CD4-positive, alpha-beta T cell treated with Interleukin-17A for 1 hour (primary cell): ENCODE results near the gene ECI1.
"Not testable (repeated sequence)": the region's sequence is repeated elsewhere in the genome, so short reads cannot be mapped to it uniquely, and the experiment has no call there.

Source experiments
- DNase-seq: peaks from one replicate; pipeline ENCODE4 v3.0.0-alpha.2; 2020

ECI1 gene

DNA sequence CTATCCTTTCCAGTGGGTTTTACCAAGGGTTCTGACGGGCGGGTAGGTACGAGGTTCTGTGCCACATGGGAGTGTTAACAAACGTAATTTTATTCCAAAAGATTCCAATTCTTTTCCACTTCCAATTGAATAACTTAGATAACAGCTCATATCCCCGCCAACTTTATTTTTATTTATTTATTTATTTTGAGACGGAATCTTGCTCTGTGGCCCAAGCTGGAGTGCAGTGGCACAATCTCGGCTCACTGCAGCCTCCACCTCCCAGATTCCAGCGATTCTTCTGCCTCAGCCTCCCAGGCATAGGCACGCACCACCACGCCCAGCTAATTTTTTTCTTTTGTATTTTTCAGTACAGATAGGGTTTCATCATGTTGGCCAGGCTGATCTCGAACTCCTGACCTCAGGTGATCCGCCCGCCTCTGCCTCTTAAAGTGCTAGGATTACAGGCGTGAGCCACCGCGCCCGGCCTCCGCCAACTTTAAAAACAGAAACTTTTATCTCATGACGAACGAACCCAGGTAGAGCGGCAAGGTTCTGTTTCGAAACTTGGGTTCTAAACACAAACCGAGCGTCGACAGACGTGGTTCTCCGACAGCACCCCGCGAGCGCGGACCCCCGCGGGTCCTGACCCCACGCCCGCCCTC, 613 bp downstream of the ECI1 start:
- DNase-seq, result peak; percentile 61

DNA sequence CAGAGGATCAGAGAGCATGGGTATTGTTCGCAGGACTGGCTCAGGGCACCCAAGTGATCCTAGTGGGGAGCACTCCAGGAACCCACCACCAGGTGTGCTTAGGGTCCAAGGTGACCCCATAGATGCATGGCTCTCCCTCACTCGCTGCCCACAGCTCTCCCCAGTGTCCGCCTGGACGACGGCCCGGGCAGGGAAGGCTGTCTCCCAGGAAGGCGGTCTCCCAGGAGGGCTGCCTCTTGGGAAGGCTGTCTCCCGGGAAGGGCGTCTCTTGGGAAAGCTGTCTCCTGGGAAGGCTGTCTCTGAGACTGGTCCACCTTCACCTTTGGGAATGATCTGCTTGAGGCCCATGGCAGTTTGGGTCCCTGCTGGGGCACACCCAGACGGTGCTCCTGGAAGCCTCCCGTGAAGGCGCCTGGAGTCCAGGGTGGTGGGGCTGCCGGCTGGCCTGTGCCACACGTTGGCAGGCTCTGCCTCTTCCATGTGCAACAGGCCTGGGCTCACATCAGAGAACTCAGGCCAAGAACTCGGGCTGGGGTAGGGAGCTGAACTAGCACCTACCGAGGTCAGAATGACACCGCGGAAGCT, 5.0 kb downstream of the ECI1 start:
- DNase-seq, result no peak

DNA sequence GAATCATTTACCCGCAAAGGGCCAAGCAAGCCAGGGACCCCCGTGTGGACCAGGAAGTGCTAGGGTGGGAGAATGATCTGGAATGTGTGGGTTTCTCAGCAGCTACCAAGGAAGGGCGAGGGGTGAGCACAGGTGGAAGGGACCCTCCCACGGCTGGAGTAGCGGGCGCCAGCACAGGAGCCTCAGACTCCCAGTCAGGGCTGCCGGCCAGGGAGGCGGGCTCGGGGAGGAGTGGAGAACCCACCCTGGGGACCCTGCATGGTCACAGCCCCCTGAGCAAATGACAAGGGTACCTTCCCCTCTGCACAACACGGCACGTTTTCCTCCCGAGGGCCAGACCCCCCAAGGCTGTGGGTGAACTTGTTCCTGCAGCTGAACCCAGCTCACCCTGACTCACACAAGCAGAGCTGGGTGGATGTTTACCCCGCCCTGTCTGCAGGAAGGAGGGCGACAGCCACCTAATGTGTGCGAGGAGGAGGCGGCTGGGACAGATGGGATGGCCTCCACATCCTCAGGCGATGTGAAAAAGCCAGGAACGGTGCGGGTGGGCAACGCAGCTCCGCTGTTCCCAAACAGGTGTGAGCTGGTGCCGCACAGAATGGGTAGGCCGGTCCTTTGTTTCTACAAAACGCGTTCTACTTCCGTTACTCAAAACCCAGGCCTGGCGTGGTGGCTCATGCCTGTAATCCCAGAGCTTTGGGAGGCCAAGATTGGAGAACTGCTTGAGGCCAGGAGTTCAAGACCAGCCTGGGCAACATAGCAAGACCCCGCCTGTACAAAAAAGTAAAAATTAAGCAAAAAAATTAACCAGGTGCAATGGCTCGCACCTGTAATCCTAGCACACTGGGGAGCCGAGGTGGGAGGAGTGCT, 6.2 kb downstream of the ECI1 start:
- DNase-seq, result no peak

DNA sequence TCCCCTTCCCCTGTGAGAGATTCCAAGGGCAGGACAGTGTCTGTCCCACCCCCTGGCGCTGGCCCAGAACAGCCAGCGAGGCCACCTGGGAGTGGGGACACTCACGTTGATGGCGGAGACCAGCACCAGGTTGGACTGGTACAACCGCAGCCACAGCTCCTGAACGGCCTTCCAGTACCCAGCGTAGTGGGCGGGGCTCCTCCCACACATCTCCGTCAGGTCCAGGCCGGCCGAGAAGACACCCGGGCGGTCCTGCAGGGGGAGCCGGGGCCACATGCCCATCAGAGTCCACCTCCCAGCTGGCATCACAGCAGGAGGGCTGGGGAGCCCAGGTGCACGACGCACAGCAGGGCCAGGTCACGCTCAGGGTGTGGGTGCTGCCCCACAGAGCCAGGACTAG, 7.1 kb downstream of the ECI1 start:
- no peak for DNase-seq

DNA sequence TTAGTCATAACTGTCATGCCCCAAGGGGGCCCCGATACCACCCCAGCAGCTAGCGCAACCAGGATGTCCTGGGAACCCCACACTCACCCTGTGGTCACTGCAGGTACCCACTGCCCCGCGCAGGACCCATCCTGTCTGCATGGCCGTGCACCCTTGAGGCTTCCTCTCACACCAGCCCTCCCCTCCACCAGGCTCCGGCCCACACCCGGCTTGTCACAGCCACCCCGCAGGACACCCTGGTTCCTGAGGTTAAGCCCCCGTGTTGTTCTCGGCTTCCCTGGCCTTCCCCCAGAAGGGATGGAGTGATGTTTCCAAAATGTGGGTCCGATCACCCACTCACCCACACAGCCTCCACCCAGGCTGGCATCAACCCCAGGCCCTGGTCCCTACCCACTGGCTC, 7.6 kb downstream of the ECI1 start:
- no peak for DNase-seq

DNA sequence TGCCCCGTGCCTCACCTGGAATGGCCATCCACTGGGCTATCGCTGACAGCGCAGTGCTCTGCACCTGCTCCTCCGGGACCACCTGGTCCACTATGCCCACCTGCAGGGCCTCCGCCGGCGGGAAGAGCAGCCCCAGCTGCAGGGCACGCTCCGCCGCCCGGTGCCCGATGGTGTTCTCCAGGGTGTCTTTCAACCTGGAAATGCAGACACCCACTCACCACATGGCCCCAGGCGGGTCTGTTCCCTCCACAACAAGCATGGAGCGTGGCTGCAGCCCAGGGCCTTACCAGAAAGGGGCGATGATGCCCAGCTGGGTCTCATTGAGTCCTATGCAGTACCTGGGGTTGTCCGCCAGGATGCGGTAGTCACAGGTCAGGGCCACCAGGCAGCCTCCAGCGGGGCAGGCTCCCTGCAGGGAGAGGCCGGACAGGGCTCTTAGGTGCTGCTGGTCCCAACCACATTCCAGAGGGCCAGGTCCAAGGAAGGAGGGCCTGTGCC, 8.3 kb downstream of the ECI1 start:
- DNase-seq, result no peak

DNA sequence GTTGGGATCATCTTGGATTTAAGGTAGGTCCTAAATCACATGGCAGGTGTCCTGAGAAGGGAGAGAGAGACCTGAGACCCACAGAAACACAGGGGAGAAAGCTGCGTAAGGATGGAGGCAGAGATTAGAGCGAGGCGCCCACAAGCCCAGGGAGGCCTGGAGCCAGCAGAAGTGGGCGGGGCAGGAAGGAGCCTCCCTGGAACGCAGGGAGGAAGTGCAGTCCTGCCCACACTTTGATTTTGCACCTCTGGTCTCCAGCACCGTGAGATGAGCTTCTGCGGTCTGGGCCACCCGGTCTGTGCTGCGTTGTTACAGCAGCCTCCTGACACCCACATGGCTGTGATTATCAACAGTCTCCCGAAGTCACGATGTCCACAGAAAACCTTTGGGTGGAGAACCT, 8.8 kb downstream of the ECI1 start:
- no peak for DNase-seq

DNA sequence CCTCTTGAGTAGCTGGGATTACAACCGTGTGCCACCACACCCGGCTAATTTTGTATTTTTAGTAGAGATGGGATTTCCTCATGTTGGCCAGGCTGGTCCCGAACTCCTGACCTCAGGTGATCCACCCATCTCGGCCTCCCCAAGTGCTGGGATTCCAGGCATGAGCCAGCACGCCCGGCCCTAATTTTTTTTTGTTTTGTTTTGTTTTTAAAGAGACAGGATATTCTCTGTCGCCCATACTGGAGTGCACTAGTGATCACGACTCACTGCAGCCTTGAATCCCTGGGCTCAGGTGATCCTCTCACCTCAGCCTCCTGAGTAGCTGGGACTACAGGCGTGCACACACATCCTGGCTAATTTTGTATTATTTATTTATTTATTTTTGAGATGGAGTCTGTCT, 11.1 kb downstream of the ECI1 start:
- DNase-seq, result not testable (repeated sequence)

DNA sequence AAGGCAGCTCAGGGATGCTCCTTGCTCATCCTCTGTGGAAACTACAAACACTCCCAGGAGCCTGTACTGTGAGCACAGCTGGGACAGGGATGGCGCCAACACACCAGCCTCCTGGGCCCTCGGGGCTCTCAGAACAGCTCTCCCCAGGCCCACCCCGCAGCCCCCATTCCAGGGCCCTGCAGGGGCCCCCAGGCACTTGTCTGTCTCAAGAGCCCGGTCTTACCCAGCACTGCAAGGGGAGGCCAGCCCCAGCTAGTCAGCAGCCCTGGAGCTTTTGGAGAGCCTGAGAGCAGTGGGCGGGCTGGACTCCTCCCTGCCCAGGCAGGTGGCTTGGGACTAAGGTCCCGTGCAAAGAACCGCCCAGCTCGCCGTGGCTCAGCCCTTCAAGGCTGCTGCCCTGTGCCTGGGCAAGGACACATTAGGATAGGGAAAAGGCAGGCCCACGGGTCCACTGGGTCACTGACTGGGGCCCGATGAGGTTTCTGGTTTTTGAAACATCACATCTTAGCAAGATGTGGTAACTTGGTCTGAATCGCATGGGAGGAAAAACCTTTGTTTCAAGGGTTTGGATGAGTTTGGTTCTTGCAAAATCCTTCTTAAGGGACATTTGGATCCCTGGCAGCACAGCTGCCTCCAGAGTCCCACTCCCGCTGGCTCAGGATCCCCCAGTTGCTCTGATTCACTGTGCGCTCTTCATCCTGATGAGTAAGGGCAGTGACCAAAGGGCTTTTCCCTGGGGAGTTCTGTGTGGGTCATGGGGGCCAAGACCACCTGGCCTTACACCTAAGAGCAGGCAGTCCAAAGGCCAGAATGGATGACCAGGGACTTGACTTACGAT, 12.3 kb downstream of the ECI1 start:
- DNase-seq, result no peak

DNA sequence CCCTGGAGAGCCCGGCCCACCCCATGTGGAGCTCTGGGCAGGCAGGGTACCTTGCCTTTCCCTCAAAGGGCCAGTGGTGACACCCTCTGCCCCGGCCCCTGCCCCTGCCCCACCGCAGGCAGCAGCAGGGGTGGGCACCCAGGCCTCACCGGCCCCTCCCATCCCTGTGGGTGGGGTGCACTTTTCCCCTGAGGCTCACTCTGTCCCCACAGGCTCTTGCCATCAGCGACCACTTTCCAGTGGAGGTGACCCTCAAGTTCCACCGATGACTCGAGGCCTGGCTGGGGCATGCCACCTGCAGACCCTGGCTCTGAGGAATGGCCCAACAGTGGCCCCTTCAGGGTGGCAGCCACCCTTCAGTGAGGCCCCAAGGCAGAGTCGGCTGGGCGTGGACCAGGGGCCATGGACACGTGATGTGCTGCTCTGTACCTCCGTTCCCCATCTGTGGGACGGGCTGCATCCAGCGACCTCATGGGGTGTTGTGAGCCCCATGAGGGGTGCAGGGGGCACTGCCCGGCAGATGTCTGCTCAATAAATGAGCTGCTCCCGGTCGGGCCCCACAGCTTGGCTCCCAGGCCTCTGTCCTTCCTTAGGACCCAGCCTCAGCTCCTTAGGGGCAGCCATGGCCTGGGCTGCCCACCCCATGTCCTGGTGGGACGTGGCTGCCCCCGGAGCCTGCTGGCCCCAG, 13.1 kb downstream of the ECI1 start:
- no peak for DNase-seq

DNA sequence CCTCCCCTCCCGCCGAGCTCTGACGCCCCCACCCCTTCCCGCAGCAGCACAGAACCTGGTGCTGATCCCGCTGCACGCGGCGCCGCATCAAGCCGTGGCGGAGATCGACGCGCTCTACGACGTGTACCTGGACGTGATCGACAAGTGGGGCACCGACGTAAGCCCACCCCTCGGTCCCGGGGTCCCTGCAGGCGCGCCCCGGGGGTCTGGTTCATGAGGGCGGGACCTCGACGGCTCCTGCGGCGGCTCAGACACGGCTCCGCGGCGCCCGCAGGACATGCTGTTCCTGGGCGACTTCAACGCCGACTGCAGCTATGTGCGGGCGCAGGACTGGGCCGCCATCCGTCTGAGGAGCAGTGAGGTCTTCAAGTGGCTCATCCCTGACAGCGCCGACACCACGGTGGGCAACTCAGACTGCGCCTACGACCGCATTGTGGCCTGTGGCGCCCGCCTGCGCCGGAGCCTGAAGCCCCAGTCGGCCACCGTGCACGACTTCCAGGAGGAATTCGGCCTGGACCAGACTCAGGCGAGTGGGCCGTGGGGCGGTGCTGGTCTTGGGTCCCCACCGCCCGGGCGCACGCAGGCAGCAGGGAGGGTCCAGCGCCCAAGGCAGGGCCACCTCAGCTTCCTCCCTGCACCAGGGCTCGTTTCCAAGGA, 13.8 kb downstream of the ECI1 start:
- no peak for DNase-seq

DNA sequence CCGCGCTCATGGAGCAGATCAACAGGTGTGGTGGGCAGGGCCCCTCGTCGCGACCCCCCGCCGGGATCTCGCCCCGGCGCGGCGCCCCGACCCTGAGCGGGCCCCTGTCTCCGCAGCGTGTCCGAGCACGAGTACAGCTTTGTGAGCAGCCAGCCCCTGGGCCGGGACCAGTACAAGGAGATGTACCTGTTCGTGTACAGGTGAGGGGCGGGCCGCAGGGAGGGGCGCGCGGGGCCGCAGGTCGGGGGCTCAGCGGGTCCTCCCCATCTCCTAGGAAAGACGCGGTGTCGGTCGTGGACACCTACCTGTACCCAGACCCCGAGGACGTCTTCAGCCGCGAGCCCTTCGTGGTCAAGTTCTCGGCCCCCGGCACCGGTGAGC, 14.3 kb downstream of the ECI1 start:
- no peak for DNase-seq

DNA sequence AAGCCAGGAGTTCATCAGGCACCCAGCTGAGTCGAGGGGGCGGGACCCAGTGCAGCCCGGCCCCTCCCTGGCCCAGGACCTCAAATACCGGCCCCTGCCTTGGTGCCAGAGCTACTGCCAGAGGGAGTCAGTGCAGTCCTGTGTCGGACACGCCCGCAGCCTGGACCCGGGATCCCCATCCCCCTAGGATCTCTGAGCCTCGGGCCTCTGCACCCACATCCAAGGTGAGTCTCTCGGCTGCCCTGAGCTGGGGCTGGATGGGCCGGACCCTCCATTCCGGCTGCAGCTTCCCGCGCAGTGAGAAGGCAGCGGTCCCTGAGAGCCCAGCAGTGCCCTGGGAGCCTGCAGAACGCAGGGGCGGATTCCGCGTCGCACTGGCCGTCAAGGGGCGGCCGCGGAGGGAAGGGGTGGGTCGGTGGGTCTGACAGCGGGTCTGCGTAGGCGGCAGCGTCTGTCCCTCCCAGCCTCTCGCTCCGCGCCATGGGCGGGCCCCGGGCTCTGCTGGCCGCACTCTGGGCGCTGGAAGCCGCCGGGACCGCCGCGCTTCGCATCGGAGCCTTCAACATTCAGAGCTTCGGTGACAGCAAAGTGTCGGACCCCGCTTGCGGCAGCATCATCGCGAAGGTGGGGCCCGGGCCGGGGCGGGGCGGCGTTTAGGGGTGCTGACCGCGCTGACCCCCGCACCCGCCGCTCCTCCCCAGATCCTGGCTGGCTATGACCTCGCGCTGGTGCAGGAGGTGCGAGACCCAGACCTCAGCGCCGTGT, 14.9 kb downstream of the ECI1 start, which contains the start of gene DNASE1L2:
Gene DNASE1L2, plus strand, starts transcription at position 108 of the 765 bp plus-strand sequence. Its CDS starts 373 bp downstream, at position 481.
- no peak for DNase-seq

DNA sequence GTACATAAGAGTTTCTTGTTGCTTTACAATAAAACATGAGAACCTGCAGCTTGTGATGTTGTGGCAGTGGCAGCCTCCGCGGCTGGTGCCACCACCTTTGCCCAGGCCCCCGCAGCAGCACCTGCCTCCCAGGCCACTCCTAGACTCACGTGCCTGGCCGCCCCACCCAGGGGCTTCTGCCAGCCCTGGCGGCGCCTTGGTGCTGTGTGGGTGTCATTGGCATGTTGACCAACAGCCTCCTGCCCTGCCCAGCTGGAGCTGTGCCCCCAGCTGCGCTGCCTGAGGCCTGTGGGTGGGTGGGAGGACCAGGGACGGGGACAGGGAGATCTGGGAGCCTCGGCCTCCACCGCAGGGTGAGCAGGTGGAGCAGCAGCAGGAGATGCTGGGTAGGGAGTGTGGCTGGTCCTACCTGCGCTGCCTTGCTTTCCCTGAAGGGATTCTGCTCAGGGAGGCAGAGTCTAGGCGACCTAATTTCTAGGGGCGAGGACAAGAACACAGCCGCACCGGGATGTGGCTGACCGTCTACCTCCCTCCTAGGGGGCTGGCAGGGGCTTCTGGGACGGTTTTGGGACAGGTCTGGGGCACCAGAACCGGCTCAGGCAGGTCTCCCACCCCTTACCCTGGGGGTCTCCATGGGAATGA, 15.6 kb downstream of the ECI1 start:
- no peak for DNase-seq

DNA sequence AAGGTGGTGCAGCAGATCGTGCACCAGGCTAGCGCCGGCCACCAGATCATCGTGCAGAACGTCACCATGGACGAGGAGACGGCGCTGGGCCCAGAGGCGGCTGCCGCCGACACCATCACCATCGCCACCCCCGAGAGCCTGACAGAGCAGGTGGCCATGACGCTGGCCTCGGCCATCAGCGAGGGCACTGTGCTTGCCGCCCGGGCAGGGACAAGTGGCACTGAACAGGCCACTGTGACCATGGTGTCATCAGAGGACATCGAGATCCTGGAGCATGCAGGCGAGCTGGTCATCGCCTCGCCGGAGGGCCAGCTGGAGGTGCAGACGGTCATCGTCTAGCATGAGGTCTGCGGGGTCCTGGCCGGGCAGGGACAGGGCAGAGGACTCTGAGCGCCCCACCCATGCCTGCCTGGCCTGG, 16.1 kb downstream of the ECI1 start:
- DNase-seq, result no peak

DNA sequence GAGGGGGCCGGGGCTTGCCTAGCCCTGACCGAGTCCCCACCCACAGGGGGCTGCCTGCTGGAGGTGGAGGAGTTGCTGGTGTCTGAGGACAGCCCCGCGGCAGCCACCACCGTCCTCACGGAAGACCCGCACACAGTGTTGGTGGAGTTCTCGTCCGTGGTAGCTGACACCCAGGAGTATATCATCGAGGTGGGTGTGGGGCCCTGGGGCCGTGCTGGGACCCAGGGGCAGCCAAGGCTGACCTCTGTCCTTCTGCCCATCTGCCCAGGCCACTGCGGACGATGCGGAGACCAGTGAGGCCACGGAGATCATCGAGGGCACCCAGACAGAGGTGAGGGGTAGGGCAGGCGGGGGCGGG, 16.6 kb downstream of the ECI1 start:
- DNase-seq, result no peak

DNA sequence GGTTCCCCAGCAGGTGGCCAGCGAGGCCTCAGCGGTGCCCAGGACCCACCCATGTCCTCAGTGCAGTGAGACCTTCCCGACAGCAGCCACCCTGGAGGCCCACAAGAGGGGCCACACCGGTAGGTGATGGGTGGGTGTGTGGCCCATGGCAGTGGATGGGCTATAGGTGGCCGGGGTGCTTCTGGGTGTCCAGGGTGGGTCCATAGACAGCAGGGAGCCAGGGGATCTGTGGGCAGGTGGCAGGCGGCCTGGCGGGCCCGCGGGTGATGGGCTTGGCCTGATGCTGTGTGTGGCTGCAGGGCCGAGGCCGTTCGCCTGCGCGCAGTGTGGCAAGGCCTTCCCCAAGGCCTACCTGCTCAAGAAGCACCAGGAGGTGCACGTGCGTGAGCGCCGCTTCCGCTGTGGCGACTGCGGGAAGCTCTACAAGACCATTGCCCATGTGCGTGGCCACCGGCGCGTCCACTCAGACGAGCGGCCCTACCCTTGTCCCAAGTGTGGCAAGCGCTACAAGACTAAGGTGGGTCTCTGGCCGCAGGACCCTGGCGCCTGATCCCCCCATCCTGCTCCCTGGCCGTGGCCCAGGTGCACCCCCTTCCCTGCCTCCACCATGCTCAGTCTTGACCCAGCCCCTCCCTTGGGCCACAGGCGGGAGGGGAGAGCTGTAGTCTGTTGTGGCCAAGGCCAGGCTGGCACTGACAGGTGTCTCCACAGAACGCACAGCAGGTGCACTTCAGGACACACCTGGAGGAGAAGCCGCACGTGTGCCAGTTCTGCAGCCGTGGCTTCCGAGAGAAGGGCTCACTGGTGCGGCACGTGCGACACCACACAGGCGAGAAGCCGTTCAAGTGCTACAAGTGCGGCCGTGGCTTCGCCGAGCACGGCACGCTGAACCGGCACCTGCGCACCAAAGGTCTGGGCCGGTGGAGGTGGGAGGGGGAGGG, 17.2 kb downstream of the ECI1 start:
- no peak for DNase-seq

DNA sequence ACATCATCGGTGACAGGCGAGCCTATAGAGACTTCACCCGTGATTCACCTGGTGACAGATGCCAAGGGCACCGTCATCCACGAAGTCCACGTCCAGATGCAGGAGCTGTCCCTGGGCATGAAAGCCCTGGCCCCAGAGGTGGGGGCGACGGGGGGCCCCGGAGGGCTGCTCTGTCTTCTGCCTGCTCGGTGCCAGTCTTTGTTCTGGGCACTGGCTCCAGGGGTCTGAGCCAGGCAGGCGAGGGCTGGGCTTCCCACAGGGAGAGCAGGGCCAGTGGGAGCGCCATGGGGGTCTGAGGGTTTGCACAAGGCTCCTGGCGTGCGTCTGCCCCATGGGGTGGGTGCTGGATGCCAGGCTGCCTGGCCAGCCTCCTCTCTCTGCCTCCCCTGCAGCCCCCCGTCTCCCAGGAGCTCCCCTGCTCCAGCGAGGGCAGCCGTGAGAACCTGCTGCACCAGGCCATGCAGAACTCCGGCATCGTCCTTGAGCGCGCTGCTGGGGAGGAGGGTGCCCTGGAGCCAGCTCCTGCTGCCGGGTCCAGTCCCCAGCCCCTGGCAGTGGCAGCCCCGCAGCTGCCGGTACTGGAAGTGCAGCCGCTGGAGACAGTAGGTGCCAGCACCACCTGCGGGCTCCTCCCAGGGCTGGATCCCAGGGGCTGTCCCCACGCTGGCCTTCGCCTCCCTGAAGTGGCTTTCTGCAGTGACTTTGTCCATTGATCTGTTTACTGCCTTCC, 18.2 kb downstream of the ECI1 start:
- DNase-seq, result no peak
